ENCODE measurements around the gene TEN1. TPM values are rescaled to one million over a fixed set of nuclear protein-coding genes. Genes with fewer than 3 reads are reported as not detected.

TEN1 gene
- total RNA-seq, 4 donors from 2014 or later: 15.2 to 95.1 (median 27.9) TPM; not detected in 1

- Histone ChIP-seq H3K27ac (peak within 1 kb of the TSS; percentile 65 to 82 (median 68)), H3K36me3 (peaks cover 0 to 18% (median 0%) of the 10 kb centered on the region in 3 donors), H3K9me3 (no peaks in the 10 kb centered on the region)
Measured at GRCh38 chr17:75940727-75941441, 38.2 kb upstream of the TEN1 start, which contains the start of gene FBF1. TSS of gene FBF1 (minus strand) at chr17:75941042. CDS start at chr17:75938149, 2,893 bp downstream.

GRCh38 chr17:75941442-75941819, 37.6 kb upstream of the TEN1 start:
- Histone ChIP-seq H3K36me3 (peaks cover 0 to 23% (median 2%) of the 10 kb centered on the region in 3 donors), H3K27ac (peak overlapping the region in 2 of 4 donors; percentile 2 to 82), H3K9me3 (no peaks in the 10 kb centered on the region), H3K27me3 (no peaks in the 10 kb centered on the region), H3K4me1 (peaks cover 0 to 11% (median 3%) of the 10 kb centered on the region in 4 donors), H3K4me3 (peak overlapping the region; percentile 64 to 87 (median 76))
- TF ChIP-seq, protein P1, sequence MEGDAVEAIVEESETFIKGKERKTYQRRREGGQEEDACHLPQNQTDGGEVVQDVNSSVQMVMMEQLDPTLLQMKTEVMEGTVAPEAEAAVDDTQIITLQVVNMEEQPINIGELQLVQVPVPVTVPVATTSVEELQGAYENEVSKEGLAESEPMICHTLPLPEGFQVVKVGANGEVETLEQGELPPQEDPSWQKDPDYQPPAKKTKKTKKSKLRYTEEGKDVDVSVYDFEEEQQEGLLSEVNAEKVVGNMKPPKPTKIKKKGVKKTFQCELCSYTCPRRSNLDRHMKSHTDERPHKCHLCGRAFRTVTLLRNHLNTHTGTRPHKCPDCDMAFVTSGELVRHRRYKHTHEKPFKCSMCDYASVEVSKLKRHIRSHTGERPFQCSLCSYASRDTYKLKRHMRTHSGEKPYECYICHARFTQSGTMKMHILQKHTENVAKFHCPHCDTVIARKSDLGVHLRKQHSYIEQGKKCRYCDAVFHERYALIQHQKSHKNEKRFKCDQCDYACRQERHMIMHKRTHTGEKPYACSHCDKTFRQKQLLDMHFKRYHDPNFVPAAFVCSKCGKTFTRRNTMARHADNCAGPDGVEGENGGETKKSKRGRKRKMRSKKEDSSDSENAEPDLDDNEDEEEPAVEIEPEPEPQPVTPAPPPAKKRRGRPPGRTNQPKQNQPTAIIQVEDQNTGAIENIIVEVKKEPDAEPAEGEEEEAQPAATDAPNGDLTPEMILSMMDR (IDR thresholded peaks at IDR 0.05): no peak
- TF ChIP-seq POLR2A (IDR thresholded peaks at IDR 0.05): no peak
- peak in 1 of 3 donors; percentile 46 for DNase-seq

More at GRCh38 chr17:75940727-75941441, 38.2 kb upstream of the TEN1 start, which contains the start of gene FBF1:
- Histone ChIP-seq H3K4me3 (peak within 1 kb of the TSS; percentile 64 to 87 (median 76)), H3K4me1 (peaks cover 0 to 11% (median 3%) of the 10 kb centered on the region in 4 donors), H3K27me3 (no peaks in the 10 kb centered on the region)
- DNase-seq: peak; percentile 88 to 96 (median 96)
- TF ChIP-seq, protein P1 (IDR thresholded peaks at IDR 0.05): peak in 3 of 6 experiments; percentile 16 to 26 (median 20)
- peak; percentile 64 to 76 for TF ChIP-seq POLR2A (IDR thresholded peaks at IDR 0.05)

DNA sequence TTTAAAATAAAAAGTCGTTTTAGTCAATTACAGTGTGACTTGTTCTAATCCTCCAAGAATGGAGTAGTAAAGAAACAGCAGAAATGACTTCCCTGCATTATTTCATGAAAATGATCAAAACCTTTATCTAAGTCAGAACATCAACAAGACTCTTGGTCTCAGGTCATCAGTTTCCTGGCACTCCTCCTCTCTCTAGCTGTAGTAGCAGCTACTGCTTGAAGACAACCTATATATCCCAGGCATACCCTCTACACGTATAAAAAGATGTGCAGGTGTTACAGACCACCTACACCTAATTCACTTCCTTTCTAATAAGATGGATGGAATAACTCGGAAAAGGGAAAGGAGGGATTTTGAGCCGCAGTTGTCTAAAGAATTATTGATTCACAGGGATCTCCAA, 36.6 kb upstream of the TEN1 start:
- peaks cover 0 to 33% (median 3%) of the 10 kb centered on the region in 3 donors for H3K36me3 ChIP-seq
- no peaks in the 10 kb centered on the region for H3K27me3 ChIP-seq
- no peak for DNase-seq
- H3K4me3 ChIP-seq: no peak overlapping the region
- no peaks in the 10 kb centered on the region for H3K9me3 ChIP-seq
- peaks cover 0 to 11% (median 3%) of the 10 kb centered on the region in 4 donors for H3K4me1 ChIP-seq
- TF ChIP-seq POLR2A (IDR thresholded peaks at IDR 0.05): no peak
- TF ChIP-seq, protein P1 (IDR thresholded peaks at IDR 0.05): no peak
- H3K27ac ChIP-seq: no peak overlapping the region

DNA sequence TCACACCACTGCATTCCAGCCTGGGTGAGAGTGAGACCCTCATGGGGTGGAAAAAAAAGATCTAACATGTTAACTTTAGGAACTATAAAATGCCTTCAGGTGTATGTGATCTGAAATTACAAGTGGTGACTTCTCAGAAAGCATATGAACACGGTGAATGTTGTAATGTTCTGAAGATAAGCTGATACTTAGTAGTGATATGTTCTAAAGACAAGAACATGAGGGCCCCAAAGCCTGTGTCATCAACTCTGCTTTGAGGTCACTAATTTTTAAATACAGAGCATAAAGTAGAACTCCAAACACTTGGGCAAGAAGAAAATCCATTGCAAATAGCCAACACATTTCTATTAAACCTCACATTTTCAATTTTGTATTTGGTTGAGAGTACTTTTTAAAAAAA, 35.5 kb upstream of the TEN1 start:
- Histone ChIP-seq H3K4me3 (no peak overlapping the region), H3K9me3 (no peaks in the 10 kb centered on the region), H3K4me1 (peaks cover 0 to 11% (median 3%) of the 10 kb centered on the region in 4 donors), H3K27ac (no peak overlapping the region), H3K27me3 (no peaks in the 10 kb centered on the region), H3K36me3 (peaks cover 0 to 43% (median 3%) of the 10 kb centered on the region in 3 donors)
- DNase-seq: no peak
- TF ChIP-seq POLR2A (IDR thresholded peaks at IDR 0.05): no peak

DNA sequence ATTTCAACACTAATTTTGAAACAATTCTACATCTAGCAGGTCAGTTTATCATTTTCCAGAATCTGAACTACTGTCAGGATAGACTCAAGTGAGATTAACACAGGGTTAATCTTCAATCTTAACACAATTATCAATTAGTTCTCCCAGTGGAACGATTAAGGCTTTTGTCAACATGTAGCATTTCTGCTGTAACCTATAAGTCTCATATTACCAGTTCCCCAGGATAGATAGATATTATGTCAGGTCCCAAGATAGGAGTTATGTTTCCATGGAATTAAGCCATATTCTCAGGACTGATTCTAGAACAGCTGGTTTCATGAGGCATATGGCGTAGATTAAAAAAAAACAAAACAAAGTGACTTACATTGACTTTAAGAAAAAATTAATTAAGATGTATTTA, 33.8 kb upstream of the TEN1 start:
- peaks cover 0 to 11% (median 2%) of the 10 kb centered on the region in 4 donors for H3K4me1 ChIP-seq
- no peaks in the 10 kb centered on the region for H3K9me3 ChIP-seq
- no peak for DNase-seq
- no peaks in the 10 kb centered on the region for H3K27me3 ChIP-seq
- H3K4me3 ChIP-seq: no peak overlapping the region
- no peak for TF ChIP-seq POLR2A (IDR thresholded peaks at IDR 0.05)
- TF ChIP-seq, protein P1 (IDR thresholded peaks at IDR 0.05): no peak
- H3K36me3 ChIP-seq: peaks cover 0 to 59% (median 3%) of the 10 kb centered on the region in 3 donors
- H3K27ac ChIP-seq: no peak overlapping the region

DNA sequence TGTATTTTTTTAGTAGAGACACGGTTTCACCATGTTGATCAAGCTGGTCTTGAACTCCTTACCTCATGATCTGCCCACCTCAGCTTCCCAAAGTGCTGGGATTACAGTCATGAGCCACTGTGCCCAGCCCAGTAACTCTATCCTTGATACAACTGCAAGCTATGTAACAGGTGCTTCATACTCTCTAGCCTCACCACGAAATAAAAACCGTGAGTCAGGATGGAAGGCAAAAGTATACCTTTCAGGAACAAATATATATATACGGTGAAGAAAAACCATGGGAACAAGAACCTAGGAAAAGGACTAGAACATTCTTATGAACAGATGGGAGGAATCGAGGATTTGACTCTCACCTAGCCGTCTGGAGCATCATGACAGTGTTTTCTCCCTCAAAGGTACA, 28.6 kb upstream of the TEN1 start:
- H3K9me3 ChIP-seq: no peaks in the 10 kb centered on the region
- H3K36me3 ChIP-seq: peaks cover 0 to 97% (median 7%) of the 10 kb centered on the region in 3 donors
- DNase-seq: no peak
- H3K4me3 ChIP-seq: no peak overlapping the region
- TF ChIP-seq, protein P1 (IDR thresholded peaks at IDR 0.05): no peak
- no peak for TF ChIP-seq POLR2A (IDR thresholded peaks at IDR 0.05)
- no peaks in the 10 kb centered on the region for H3K27me3 ChIP-seq
- H3K27ac ChIP-seq: no peak overlapping the region
- no peaks in the 10 kb centered on the region for H3K4me1 ChIP-seq
